GM23338 (cell line): ENCODE data around the gene SNTG2.

Experiments used
- CREB1 ChIP-seq: fragments of 250-450 bp; sonication (Bioruptor Pico); IDR thresholded peaks from 2 replicates; pipeline ENCODE4 v1.5.0; 2020; ENCODE audit warnings: low read depth, mild to moderate bottlenecking, moderate library complexity
- CTCF ChIP-seq, 2 experiments: fragments of 200-600 bp in 1 of 2; sonication (generic) in 1 of 2; conservative IDR thresholded peaks; 2 replicates each; pipeline versions ENCODE4 v1.5.1 to v1.6.1; 2016 to 2017; ENCODE audit warnings: antibody characterized with exemption in 2 of 2, low read depth in 2 of 2, mild to moderate bottlenecking in 2 of 2, moderate library complexity in 1 of 2
- ETS1 ChIP-seq: IDR thresholded peaks from 2 replicates; pipeline ENCODE4 v1.6.1; 2016; ENCODE audit warnings: antibody characterized with exemption
- EZH2 ChIP-seq: fragments of 200-600 bp; sonication (generic); IDR thresholded peaks from one replicate; pipeline ENCODE4 v1.8.0; 2017; ENCODE audit warnings: antibody characterized with exemption, mild to moderate bottlenecking, low read depth; ENCODE audit not compliant: unreplicated experiment
- EZH2phosphoT487 ChIP-seq: fragments of 200-600 bp; sonication (generic); IDR thresholded peaks from one replicate; pipeline ENCODE4 v1.8.1; 2018; ENCODE audit warnings: antibody characterized with exemption; ENCODE audit not compliant: unreplicated experiment
- JUNB ChIP-seq: IDR thresholded peaks from one replicate; pipeline ENCODE4 v1.6.1; 2016; ENCODE audit warnings: antibody characterized with exemption; ENCODE audit not compliant: unreplicated experiment
- NANOG ChIP-seq: IDR thresholded peaks from 2 replicates; pipeline ENCODE4 v1.6.1; 2016; ENCODE audit warnings: antibody characterized with exemption, borderline replicate concordance
- POLR2AphosphoS5 ChIP-seq: IDR thresholded peaks from 2 replicates; pipeline ENCODE4 v1.6.1; 2016; ENCODE audit warnings: antibody characterized with exemption, low read depth
- REST ChIP-seq: IDR thresholded peaks from one replicate; pipeline ENCODE4 v1.6.1; 2018; ENCODE audit warnings: antibody characterized with exemption; ENCODE audit not compliant: unreplicated experiment
- STAT1 ChIP-seq: IDR thresholded peaks from one replicate; pipeline ENCODE4 v1.6.1; 2016; ENCODE audit warnings: antibody characterized with exemption; ENCODE audit not compliant: unreplicated experiment
- ZNF114 ChIP-seq: fragments of 250-450 bp; sonication (Bioruptor Pico); IDR thresholded peaks from 2 replicates; pipeline ENCODE4 v1.5.0; 2020; ENCODE audit warnings: mild to moderate bottlenecking, moderate library complexity

GRCh38 chr2:925711-926110 is 24.9 kb upstream of the SNTG2 start:
- TF ChIP-seq JUNB, result no peak
- TF ChIP-seq POLR2AphosphoS5, result no peak
- no peak for TF ChIP-seq CTCF (conservative IDR thresholded peaks at IDR 0.05; ENCODE audit: low read depth in 2 of 2)
- no peak for TF ChIP-seq CREB1
- TF ChIP-seq EZH2, result no peak
- TF ChIP-seq EZH2phosphoT487, result no peak
- TF ChIP-seq STAT1, result no peak
- no peak for TF ChIP-seq REST
- TF ChIP-seq ETS1, result no peak
- no peak for TF ChIP-seq ZNF114 (CRISPR knock-in tag)
- TF ChIP-seq NANOG, result no peak
